Stimulated activated CD8-positive, alpha-beta memory T cell treated with anti-CD3 and anti-CD28 coated beads, Interleukin-4, amount 100 ng/mL, for 1 hour (primary cell): Measurements from ENCODE around the gene NDUFA1.
"Not testable (repeated sequence)": the region's sequence is repeated elsewhere in the genome, so short reads cannot be mapped to it uniquely, and the experiment has no call there.

ENCODE experiments used
- DNase-seq, 2 donors: peaks; one replicate each; pipeline ENCODE4 v3.0.0-alpha.2; 2020; ENCODE audit warnings: low read depth in 2 of 2, low spot score in 1 of 2

NDUFA1 gene

GRCh38 chrX:119871599-119872395 is at the start of gene NDUFA1, which contains the start of gene RNF113A:
Gene NDUFA1 (plus strand): TSS chrX:119871832. CDS start chrX:119871912, 80 bp downstream.
Gene RNF113A (minus strand): TSS chrX:119871733. CDS start chrX:119871613, 120 bp downstream.
- peak; percentile 53 to 72 for DNase-seq

- not testable (repeated sequence) for DNase-seq
Observed at GRCh38 chrX:119824221-119824620, 47.4 kb upstream of the NDUFA1 start.

GRCh38 chrX:119826399-119826959 is 45.2 kb upstream of the NDUFA1 start:
- no peak for DNase-seq

GRCh38 chrX:119828446-119828845 is 43.2 kb upstream of the NDUFA1 start:
- no peak for DNase-seq

- no peak for DNase-seq
Observed at GRCh38 chrX:119833905-119834304, 37.7 kb upstream of the NDUFA1 start.

GRCh38 chrX:119852382-119853353 is 19.0 kb upstream of the NDUFA1 start, which contains the start of gene UPF3B:
Gene UPF3B (minus strand): TSS chrX:119852963. CDS start chrX:119852928, 35 bp downstream.
- peak; percentile 78 to 85 for DNase-seq

- DNase-seq = no peak
Observed at GRCh38 chrX:119853444-119853843, 18.2 kb upstream of the NDUFA1 start.

- DNase-seq = peak in 1 of 2 donors; percentile 9
Observed at GRCh38 chrX:119870626-119871131, 953 bp upstream of the NDUFA1 start.

GRCh38 chrX:119871245-119871598 is 410 bp upstream of the NDUFA1 start:
- no peak for DNase-seq

- no peak for DNase-seq
Observed at GRCh38 chrX:119878740-119879139, 7.1 kb downstream of the NDUFA1 start.

- no peak for DNase-seq
Observed at GRCh38 chrX:119880076-119880475, 8.4 kb downstream of the NDUFA1 start.

GRCh38 chrX:119880552-119881437 is 9.2 kb downstream of the NDUFA1 start:
- DNase-seq = no peak

GRCh38 chrX:119885554-119886428 is 14.2 kb downstream of the NDUFA1 start:
- no peak for DNase-seq

- DNase-seq = peak in 1 of 2 donors; percentile 17
Observed at GRCh38 chrX:119887721-119888425, 16.2 kb downstream of the NDUFA1 start.

- not testable (repeated sequence) for DNase-seq
Observed at GRCh38 chrX:119890626-119891025, 19.0 kb downstream of the NDUFA1 start.

- not testable (repeated sequence) for DNase-seq
Observed at GRCh38 chrX:119891961-119892692, 20.5 kb downstream of the NDUFA1 start.

GRCh38 chrX:119895843-119896326 is 24.3 kb downstream of the NDUFA1 start, which contains the start of gene AKAP14:
Gene AKAP14 (plus strand): TSS chrX:119895893. CDS start chrX:119903224, 7,331 bp downstream.
- no peak for DNase-seq
